Measurements from ENCODE around the gene COMP.
A peak's percentile ranks its signal among the peaks of the same experiment; 100 is the strongest.

COMP gene

DNA sequence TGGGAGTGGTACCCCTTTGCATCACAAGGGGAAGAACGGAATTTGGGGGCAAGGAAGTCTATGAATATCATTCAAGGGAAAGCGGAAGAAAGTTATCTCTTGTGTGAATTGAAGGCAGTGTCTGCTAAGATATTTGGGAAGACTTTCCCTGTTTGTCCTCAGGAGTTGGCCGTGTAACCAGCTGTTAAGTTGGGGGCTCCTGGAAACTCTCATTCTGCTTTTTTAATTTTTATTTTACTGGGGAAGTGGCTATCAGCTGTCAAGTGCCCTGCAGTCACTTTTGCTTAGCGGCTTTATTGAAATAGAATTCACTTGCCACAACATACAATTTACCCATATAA lies 43.5 kb upstream of the COMP start:
- no peak for TF ChIP-seq EZH2phosphoT487 (conservative IDR thresholded peaks at IDR 0.05; ENCODE audit: low read length)
- no peak for TF ChIP-seq CTCF (IDR thresholded peaks at IDR 0.05; ENCODE audit: insufficient read depth, low read length, poor library complexity, severe bottlenecking)
- Histone ChIP-seq H3K4me2 (ENCODE audit: low read depth, low read length, poor library complexity, severe bottlenecking) (peak overlapping the region; percentile 91), H2AFZ (ENCODE audit: low read depth, low read length, severe bottlenecking) (no peak overlapping the region), H4K20me1 (ENCODE audit: low read depth, low read length) (peaks cover 46% of the 10 kb centered on the region), H3K9ac (ENCODE audit: low read length) (peak overlapping the region; percentile 87), H3K36me3 (ENCODE audit: low read length) (peaks cover 17% of the 10 kb centered on the region), H3K27me3 (ENCODE audit: low read length) (no peaks in the 10 kb centered on the region), H3K9me3 (ENCODE audit: insufficient read depth, low read length) (no peaks in the 10 kb centered on the region), H3K9me2 (replicated peaks; ENCODE audit: insufficient read depth, low read length) (no peaks in the 10 kb centered on the region), H3F3A (ENCODE audit: insufficient read depth) (no peaks in the 10 kb centered on the region), H3K79me2 (ENCODE audit: insufficient read depth, low read length) (peaks cover 73% of the 10 kb centered on the region), H3K4me3 (ENCODE audit: insufficient read depth, low read length, poor library complexity, severe bottlenecking) (peak overlapping the region; percentile 83), H3K27ac (ENCODE audit: low read depth, low read length) (no peak overlapping the region)

DNA sequence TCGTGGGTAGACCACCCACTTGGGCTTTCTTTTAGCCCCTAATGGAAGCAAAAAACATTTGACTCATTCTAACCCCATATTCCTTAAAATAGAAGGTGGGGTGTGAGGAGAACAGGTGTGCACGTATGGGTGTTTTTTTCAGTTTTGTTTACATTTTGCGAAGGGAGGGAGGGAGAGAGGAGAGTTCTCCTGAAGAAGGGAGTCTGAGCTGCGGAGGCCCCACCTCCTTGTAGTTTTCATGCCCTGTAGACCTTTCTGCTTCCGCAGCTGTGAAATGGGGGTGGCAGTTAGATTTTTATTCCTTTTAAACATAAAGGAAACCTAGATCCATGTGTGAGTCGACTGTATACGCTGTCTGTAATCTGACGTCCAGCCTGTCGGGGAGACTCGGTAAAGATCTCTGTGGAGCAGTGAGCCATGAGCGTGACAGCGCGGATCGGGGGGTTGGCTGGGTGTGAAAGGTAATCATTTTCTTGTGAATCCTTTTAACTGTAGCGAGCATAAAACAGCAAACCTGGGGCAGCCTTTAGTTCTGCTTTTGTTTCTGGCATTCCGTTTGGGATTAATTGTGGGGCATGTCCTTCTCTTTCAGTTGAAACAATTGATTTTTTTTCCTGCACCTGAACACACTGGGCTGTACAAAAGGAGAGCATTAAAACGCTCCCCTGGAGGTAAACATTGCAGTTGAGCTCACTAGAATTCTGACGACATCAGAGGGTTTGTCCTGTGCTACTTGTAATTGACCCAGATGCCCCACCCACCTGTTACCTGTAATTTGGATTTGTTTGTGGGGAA lies 42.9 kb upstream of the COMP start:
- no peaks in the 10 kb centered on the region for H3K27me3 ChIP-seq (ENCODE audit: low read length)
- no peaks in the 10 kb centered on the region for H3F3A ChIP-seq (ENCODE audit: insufficient read depth)
- no peak overlapping the region for H2AFZ ChIP-seq (ENCODE audit: low read depth, low read length, severe bottlenecking)
- H3K36me3 ChIP-seq (ENCODE audit: low read length) = peaks cover 17% of the 10 kb centered on the region
- peak overlapping the region; percentile 87 for H3K9ac ChIP-seq (ENCODE audit: low read length)
- peaks cover 68% of the 10 kb centered on the region for H3K79me2 ChIP-seq (ENCODE audit: insufficient read depth, low read length)
- no peaks in the 10 kb centered on the region for H3K9me2 ChIP-seq (replicated peaks; ENCODE audit: insufficient read depth, low read length)
- H4K20me1 ChIP-seq (ENCODE audit: low read depth, low read length) = peaks cover 46% of the 10 kb centered on the region
- no peak overlapping the region for H3K27ac ChIP-seq (ENCODE audit: low read depth, low read length)
- peak overlapping the region; percentile 83 for H3K4me3 ChIP-seq (ENCODE audit: insufficient read depth, low read length, poor library complexity, severe bottlenecking)
- H3K9me3 ChIP-seq (ENCODE audit: insufficient read depth, low read length) = no peaks in the 10 kb centered on the region
- H3K4me2 ChIP-seq (ENCODE audit: low read depth, low read length, poor library complexity, severe bottlenecking) = peak overlapping the region; percentile 91
- no peak for TF ChIP-seq EZH2phosphoT487 (conservative IDR thresholded peaks at IDR 0.05; ENCODE audit: low read length)
- no peak for TF ChIP-seq CTCF (IDR thresholded peaks at IDR 0.05; ENCODE audit: insufficient read depth, low read length, poor library complexity, severe bottlenecking)

GRCh38 chr19:18833141-18833476 lies 42.0 kb upstream of the COMP start:
- H3K27me3 ChIP-seq (ENCODE audit: low read length) = no peaks in the 10 kb centered on the region
- no peaks in the 10 kb centered on the region for H3F3A ChIP-seq (ENCODE audit: insufficient read depth)
- peak overlapping the region; percentile 83 for H3K4me3 ChIP-seq (ENCODE audit: insufficient read depth, low read length, poor library complexity, severe bottlenecking)
- peaks cover 41% of the 10 kb centered on the region for H4K20me1 ChIP-seq (ENCODE audit: low read depth, low read length)
- no peak overlapping the region for H2AFZ ChIP-seq (ENCODE audit: low read depth, low read length, severe bottlenecking)
- peak overlapping the region; percentile 84 for H3K27ac ChIP-seq (ENCODE audit: low read depth, low read length)
- H3K79me2 ChIP-seq (ENCODE audit: insufficient read depth, low read length) = peaks cover 58% of the 10 kb centered on the region
- no peaks in the 10 kb centered on the region for H3K9me2 ChIP-seq (replicated peaks; ENCODE audit: insufficient read depth, low read length)
- peak overlapping the region; percentile 91 for H3K4me2 ChIP-seq (ENCODE audit: low read depth, low read length, poor library complexity, severe bottlenecking)
- H3K9me3 ChIP-seq (ENCODE audit: insufficient read depth, low read length) = no peaks in the 10 kb centered on the region
- no peak for TF ChIP-seq EZH2phosphoT487 (conservative IDR thresholded peaks at IDR 0.05; ENCODE audit: low read length)
- no peak for TF ChIP-seq CTCF (IDR thresholded peaks at IDR 0.05; ENCODE audit: insufficient read depth, low read length, poor library complexity, severe bottlenecking)
- peaks cover 17% of the 10 kb centered on the region for H3K36me3 ChIP-seq (ENCODE audit: low read length)
- peak overlapping the region; percentile 87 for H3K9ac ChIP-seq (ENCODE audit: low read length)
